ENCODE measurements around the gene BNIP3.

Gene BNIP3

DNA sequence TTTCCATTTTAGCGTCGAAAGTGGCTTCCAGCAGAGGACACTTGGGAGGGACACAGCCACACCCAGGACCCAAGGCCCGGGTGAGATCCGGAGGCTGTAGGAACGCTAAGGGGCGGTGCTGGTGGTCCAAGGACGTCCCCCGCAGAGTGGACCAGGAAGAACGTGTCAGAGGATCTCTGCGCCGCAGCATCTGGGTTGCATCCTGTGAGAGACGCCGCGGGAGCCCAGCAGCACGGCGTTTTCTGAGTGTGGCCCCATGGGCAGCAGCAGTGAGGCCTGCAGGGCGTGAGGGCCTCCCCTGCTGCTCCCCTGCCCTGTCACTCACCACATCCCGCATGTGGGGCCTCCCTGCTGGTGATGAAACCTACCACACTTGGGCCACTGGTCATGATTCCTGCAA lies 40.5 kb upstream of the BNIP3 start:
- no peak overlapping the region for H3K4me3 Mint-ChIP-seq
- H3K27ac Mint-ChIP-seq = no peak overlapping the region
- TF ChIP-seq, protein P1, sequence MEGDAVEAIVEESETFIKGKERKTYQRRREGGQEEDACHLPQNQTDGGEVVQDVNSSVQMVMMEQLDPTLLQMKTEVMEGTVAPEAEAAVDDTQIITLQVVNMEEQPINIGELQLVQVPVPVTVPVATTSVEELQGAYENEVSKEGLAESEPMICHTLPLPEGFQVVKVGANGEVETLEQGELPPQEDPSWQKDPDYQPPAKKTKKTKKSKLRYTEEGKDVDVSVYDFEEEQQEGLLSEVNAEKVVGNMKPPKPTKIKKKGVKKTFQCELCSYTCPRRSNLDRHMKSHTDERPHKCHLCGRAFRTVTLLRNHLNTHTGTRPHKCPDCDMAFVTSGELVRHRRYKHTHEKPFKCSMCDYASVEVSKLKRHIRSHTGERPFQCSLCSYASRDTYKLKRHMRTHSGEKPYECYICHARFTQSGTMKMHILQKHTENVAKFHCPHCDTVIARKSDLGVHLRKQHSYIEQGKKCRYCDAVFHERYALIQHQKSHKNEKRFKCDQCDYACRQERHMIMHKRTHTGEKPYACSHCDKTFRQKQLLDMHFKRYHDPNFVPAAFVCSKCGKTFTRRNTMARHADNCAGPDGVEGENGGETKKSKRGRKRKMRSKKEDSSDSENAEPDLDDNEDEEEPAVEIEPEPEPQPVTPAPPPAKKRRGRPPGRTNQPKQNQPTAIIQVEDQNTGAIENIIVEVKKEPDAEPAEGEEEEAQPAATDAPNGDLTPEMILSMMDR (IDR thresholded peaks at IDR 0.05) = no peak
- H3K36me3 Mint-ChIP-seq (ENCODE audit: low read depth) = no peaks in the 10 kb centered on the region
- no peaks in the 10 kb centered on the region for H3K9me3 Mint-ChIP-seq
- peaks cover 31% of the 10 kb centered on the region for H3K27me3 Mint-ChIP-seq (ENCODE audit: low read depth, poor library complexity)
- no peak for DNase-seq
- H3K4me1 Mint-ChIP-seq = peaks cover 6% of the 10 kb centered on the region

DNA sequence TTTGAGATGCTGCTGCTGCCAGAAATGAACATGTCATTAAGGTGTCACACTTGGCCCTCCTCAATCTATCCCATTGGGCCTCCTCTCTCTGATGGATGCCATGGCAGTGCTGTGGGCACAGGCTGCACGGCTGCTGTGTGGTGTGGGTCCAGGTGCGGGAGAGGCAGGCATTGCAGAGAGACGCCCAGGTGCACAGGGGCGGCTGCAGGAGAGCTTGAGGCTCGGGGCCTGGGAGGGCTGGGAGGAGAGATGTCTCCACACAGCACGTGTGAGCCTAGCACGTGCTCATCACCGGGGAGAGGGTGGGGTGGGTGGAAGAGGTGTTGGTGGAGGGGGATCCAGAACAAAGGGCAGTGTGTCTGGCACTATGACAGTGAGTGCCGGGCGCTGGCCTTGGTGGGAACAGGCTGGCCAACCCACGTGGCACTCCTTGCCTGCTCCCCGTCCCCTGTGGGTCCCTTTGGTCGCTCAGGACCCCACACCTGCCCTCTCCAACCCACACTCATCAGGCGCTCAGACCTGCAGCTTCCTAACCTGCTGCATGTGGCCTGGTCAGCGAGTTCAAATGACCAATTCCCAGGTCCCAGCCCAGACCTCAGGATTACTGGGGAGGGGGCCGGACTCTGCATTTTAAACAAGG lies 39.9 kb upstream of the BNIP3 start:
- no peak overlapping the region for H3K4me3 Mint-ChIP-seq
- no peaks in the 10 kb centered on the region for H3K9me3 Mint-ChIP-seq
- no peak for DNase-seq
- H3K27ac Mint-ChIP-seq = no peak overlapping the region
- TF ChIP-seq, protein P1 (IDR thresholded peaks at IDR 0.05) = no peak
- peaks cover 6% of the 10 kb centered on the region for H3K4me1 Mint-ChIP-seq
- no peaks in the 10 kb centered on the region for H3K36me3 Mint-ChIP-seq (ENCODE audit: low read depth)
- peaks cover 28% of the 10 kb centered on the region for H3K27me3 Mint-ChIP-seq (ENCODE audit: low read depth, poor library complexity)

DNA sequence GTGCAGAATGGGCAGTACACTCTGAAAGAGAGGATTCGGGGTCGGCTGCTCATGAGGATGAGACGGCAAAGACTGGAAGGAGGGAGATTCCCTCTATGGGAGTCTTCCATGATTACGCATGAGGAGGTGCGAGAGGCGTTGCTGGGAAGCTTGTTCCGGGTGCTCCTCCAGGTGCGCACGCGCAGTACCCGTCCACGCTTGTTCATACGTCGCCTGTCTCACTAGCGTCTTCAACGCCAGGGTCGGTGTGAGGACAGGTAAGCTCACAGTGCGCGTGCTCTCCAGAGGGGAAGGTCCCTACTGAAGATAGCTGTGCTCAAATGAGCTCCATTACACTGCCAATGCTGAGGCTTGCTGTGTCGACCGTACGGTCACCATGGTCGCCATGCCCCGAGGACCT lies 39.3 kb upstream of the BNIP3 start:
- TF ChIP-seq, protein P1 (IDR thresholded peaks at IDR 0.05) = no peak
- no peak for DNase-seq
- Mint-ChIP-seq H3K27me3 (ENCODE audit: low read depth, poor library complexity) (peaks cover 28% of the 10 kb centered on the region), H3K36me3 (ENCODE audit: low read depth) (no peaks in the 10 kb centered on the region), H3K27ac (no peak overlapping the region), H3K4me1 (peaks cover 6% of the 10 kb centered on the region), H3K9me3 (no peaks in the 10 kb centered on the region), H3K4me3 (no peak overlapping the region)

DNA sequence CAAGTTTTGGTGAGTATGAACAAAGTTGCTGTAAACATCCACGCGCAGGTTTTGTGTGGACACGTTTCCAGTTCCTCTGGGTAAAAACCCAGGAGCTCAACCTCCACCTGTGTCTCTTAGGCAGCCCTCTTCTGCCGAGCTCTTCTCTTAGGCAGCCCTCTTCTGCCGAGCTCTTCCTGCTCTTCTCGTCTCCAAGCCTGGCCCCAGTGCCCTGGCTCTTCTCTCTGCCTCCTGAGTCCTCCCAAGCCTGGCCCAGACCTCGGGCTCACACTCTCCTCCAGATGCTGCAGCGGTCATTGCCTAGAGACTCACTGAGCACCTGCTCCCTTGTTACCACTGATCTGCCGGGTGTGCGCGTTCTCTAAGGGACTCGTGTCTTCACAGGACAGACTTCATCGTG lies 38.7 kb upstream of the BNIP3 start:
- Mint-ChIP-seq H3K27me3 (ENCODE audit: low read depth, poor library complexity) (peaks cover 29% of the 10 kb centered on the region), H3K27ac (no peak overlapping the region), H3K4me1 (peaks cover 6% of the 10 kb centered on the region), H3K4me3 (no peak overlapping the region), H3K36me3 (ENCODE audit: low read depth) (no peaks in the 10 kb centered on the region), H3K9me3 (no peaks in the 10 kb centered on the region)
- TF ChIP-seq, protein P1 (IDR thresholded peaks at IDR 0.05) = no peak
- DNase-seq = no peak

DNA sequence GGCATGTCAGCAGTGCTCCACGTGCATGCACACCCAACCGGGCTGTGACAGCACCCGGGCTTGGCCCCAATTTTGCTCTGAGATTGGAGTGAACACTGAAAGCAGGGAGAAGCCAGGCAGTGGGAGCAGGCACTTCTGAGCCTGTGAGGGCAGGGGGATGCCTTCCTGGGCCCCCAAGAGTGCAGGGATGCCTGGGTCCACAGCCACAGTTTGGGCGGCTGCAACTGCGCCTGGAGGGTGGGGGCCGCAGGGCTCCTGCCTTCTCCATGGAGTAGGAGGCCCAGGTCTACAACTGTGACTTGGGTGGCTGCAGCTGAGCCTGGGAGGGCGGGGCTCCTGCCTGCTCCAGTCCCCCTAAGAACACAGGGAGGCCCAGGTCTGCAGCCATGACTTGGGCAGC lies 37.6 kb upstream of the BNIP3 start:
- H3K9me3 Mint-ChIP-seq = no peaks in the 10 kb centered on the region
- no peak for DNase-seq
- peaks cover 19% of the 10 kb centered on the region for H3K27me3 Mint-ChIP-seq (ENCODE audit: low read depth, poor library complexity)
- no peaks in the 10 kb centered on the region for H3K36me3 Mint-ChIP-seq (ENCODE audit: low read depth)
- H3K27ac Mint-ChIP-seq = no peak overlapping the region
- peaks cover 6% of the 10 kb centered on the region for H3K4me1 Mint-ChIP-seq
- TF ChIP-seq, protein P1 (IDR thresholded peaks at IDR 0.05) = no peak
- no peak overlapping the region for H3K4me3 Mint-ChIP-seq

DNA sequence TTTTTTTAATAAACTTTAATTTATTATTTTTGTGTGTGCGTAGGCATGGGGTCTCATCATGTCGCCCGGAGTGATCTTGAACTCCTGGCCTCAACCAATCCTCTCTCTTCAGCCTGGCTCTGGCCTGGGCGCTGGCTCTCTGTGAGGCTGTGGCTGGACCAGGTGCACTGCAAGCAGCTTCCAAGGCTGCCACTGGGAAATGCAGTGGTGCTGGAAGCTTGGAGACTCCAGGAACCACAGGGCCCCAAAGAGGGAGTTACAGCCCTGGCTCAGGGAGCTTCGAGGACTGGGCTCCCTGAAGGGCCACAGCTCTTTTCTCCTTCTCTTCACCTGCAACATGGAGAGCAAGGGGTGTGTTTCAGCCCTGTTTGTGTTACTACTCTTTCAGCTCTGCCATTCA lies 36.7 kb upstream of the BNIP3 start:
- Mint-ChIP-seq H3K4me1 (peaks cover 6% of the 10 kb centered on the region), H3K9me3 (no peaks in the 10 kb centered on the region), H3K27me3 (ENCODE audit: low read depth, poor library complexity) (peaks cover 10% of the 10 kb centered on the region), H3K4me3 (no peak overlapping the region), H3K27ac (no peak overlapping the region), H3K36me3 (ENCODE audit: low read depth) (no peaks in the 10 kb centered on the region)
- TF ChIP-seq, protein P1 (IDR thresholded peaks at IDR 0.05) = no peak
- DNase-seq = no peak

Data from nephron progenitor cell (in vitro differentiated cells).